Activated CD8-positive, alpha-beta memory T cell treated with anti-CD3 and anti-CD28 coated beads for 1 hour (primary cell): ENCODE measurements around the gene GOLGB1.
"Not testable (repeated sequence)": the region's sequence is repeated elsewhere in the genome, so short reads cannot be mapped to it uniquely, and the experiment has no call there.

ENCODE experiments used
- DNase-seq, 2 donors: peaks; one replicate each; pipeline ENCODE4 v3.0.0-alpha.2; 2020; ENCODE audit warnings: low read depth in 1 of 2; ENCODE audit errors: extremely low read depth in 1 of 2

Gene GOLGB1

DNA sequence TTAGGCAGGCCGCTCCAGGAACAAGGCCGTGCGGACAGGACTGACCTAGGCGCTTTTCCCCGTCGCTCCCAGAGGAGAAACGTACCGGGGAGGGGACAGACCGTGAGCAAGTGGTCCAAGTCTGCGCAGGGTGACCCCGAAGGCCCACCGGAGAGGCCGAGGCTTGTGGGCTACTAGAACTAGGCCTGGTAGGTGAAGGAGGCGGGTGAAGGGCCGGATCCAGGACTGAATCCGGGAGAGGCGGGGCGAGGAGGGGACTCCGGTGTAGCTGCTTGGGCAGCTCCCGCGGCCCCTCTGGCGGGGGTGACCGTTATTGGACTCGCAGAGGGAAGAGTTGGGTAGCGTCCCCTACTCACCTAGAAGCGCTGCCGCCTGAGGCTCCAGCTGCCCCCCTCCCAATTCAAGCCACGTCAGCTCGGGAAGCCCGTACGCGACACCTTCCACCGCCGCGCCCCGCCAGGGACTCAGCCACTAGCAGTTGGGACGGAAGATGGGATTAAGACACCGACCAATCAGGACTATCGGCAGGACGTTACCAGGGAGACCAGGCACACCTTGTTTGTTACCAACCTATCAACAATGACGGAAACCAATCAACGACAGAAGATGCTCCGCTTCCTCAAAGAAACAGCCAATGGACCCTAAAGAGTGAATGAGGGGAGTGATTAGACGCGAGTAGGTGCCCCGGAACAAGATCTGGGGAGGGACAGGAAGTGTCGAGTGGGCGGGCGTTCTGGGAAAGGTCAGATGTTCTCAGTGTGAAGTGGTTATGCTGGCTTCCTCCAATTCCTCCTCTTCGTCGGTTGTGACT, at the start of gene GOLGB1:
TSS of gene GOLGB1 (minus strand) at position 466 of the 811 bp plus-strand sequence. CDS start 18,770 bp downstream, outside the sequence.
- DNase-seq: peak; percentile 77 to 78

DNA sequence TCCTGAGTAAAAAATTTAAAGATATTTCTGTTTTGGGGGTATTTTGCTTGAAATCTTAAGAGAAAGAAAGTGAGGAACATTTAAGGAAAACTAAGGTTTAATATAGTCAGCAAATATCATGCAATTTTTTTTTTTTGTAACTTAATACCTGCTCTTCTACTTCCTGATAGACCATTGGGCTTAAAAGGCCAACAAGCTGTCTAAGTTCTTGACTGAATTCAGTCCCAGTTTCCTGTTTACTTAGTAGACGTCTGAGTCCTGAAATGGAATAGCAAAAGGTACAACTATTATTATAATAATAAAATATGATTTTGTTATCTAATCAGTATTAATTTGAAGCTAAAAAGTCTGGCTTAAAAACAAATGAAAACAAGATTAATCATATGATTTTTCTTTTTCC, 47.4 kb upstream of the GOLGB1 start:
- no peak for DNase-seq

DNA sequence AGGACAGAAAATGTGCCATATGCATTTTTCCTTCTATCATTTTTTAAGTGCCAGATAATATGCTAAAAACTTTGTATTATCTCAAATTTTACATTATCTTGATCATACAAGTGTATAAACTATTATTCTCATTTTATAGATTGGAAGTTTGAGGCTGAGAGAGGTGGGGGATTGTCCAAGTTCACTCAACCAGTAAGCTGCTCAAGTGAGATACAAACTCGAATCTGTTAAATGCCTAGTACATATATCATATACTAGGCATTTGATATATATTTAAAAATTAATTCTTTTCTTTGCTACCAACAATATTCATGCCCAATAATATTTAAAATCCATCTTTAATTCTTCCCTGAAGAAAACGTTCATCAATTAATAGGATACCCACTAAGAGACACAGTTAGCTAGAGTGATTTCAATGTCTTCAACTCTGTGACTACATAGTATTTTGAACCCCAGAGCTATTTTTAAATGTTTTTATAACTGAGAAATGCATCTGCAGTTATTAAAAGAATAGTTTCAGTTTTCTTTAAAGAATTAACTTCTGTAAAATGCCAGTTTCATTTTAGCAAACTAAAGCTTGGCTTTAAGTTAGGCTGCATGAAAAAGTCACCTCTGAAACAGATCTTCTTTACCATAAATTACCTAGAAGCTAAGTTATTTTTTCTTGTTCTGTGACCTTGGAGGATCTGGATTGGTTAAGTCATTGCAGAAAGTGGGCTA, 44.9 kb upstream of the GOLGB1 start:
- DNase-seq: no peak

DNA sequence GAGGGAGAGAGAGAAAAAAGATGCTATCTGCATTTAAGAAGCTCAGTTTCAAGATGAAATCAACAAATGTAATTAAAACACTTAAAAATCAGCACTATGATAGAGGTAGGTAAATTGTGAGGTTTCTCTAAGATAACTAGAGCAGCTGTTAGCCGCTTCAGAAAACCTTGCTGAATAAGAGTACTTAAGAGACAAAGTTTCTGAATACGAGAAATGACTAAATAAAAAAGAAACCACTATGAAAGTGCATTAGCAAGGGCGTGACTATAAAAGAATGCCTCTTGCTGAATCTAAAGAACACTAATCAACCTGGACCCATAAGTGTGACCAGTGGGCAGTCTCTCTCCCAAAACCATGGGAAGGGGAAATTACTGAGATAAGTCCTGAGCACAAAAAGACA, 43.5 kb upstream of the GOLGB1 start:
- no peak for DNase-seq

DNA sequence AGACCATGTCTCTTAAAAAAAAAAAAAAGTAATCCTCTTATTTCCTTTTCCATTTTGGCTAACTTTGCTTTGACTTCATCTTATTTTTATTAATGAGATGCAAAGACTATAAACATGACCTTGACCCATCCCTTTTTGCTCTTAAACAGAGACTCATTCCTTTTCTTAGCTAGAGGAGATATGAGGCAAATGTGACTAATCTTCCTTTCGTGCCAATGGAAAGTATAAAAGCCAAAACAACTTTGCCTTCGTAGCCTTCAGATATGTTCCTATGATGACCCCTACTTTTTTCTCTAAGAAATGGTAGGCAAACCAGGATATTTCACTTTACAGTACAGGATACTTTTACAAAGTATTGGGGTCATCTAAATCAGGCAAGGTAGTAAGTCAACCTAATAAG, 36.9 kb upstream of the GOLGB1 start:
- no peak for DNase-seq

GRCh38 chr3:121782784-121783183, 33.2 kb upstream of the GOLGB1 start:
- DNase-seq: not testable (repeated sequence)

DNA sequence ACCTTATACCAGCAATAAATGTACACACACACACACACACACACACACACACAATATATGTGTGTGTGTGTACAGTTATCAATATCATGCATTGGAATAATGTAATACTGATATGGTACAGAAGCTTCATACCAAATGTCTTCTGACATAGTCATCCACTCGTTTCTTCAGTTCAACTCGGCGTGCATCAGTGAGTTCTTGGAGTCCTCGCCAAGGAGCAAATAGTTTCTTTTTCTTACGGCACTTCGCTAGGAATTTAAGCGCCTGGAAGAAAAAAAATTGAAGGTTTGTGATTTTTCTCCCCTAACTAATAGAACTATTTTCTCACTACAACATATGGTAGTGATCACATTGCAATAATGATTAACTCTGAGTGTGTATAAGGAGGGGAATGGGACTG, 32.1 kb upstream of the GOLGB1 start:
- no peak for DNase-seq

GRCh38 chr3:121775095-121775494, 25.6 kb upstream of the GOLGB1 start:
- DNase-seq: not testable (repeated sequence)

- no peak for DNase-seq
Measured at GRCh38 chr3:121769246-121769645, 19.7 kb upstream of the GOLGB1 start.

DNA sequence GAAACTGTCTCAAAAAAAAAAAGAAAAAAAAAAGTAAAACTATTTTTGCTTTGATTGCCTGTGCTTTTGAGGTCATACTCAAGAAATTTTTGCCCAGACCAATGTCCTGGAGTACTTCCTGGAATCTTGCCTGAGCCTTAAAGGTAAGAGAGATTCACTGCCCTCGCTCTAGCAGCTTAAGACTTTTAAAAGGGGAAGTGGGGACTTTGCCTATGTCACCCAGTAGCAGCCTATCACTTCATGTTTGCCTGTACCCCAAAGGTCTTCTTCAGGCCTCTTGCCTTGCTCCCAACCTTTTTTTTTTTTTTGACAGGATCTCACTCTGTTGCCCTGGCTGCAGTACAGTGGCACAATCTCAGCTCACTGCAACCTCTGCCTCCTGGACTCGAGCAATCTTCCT, 18.9 kb upstream of the GOLGB1 start:
- DNase-seq: no peak

DNA sequence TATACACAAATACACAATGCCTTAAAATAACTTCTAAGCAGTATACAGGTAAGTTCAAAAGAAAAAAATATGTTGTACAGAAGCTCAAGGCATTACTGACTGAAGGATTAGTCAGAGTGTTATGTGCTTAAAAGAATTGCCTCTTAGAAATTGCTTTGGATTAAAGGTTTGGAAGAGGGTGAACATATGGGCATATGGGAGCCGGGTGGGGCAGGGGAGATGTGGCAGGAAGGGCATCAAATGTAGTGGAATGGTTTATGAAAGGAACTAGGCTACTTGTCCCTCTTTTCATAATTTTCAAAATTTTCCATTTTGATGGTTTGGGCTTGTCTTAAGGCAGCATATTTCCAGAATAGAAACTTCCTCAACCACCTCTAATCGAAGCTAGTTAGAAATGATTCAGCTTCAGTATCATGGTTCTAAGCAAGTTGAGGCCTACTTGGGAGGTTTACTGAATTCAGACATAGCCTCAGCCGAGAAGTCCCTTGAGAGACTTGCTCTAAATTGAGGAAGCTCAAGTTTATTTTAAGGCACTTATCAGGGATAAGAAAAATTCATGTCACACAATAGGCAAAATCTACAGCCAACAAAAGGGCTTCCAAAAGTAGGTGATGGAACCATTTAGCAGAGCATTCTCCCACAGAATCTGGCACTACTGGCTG, 10.1 kb upstream of the GOLGB1 start:
- no peak for DNase-seq

GRCh38 chr3:121758727-121759450, 9.3 kb upstream of the GOLGB1 start:
- no peak for DNase-seq

DNA sequence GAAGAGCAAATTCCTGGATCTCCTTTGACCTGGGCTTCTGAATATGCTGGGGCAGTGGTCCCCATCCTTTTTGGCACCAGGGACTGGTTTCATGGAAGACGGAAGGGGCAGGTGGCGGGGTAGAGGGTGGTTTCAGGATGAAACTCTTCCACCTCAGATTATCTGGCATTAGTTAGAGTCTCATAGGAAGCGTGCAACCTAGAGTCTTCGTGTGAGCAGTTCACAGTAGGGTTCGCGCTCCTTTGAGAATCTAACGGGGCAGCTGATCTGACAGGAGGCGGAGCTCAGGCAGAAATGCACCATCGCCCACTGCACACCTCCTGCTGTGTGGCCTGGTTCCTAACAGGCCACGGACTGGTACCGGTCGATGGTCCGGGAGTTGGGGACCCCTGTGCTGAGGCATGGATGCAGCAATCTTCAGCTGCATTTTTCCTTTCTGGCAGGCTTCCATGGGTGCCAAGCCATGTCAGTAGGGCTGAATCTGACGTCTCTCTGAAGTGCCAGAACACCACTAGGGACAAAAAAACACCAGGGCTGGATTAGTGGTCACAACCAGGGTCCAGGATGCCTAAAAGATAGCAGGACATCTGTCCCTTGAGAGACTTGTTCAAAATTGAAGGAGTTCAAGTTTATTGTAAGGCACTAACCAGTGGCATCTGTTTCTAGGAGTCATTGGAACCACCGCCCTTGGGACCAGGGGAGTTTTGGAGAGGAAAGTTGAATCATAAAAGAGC, 8.4 kb upstream of the GOLGB1 start:
- DNase-seq: no peak

- no peak for DNase-seq
Measured at GRCh38 chr3:121757087-121757811, 7.7 kb upstream of the GOLGB1 start.

GRCh38 chr3:121752772-121753171, 3.2 kb upstream of the GOLGB1 start:
- no peak for DNase-seq

GRCh38 chr3:121752261-121752660, 2.7 kb upstream of the GOLGB1 start:
- DNase-seq: no peak

DNA sequence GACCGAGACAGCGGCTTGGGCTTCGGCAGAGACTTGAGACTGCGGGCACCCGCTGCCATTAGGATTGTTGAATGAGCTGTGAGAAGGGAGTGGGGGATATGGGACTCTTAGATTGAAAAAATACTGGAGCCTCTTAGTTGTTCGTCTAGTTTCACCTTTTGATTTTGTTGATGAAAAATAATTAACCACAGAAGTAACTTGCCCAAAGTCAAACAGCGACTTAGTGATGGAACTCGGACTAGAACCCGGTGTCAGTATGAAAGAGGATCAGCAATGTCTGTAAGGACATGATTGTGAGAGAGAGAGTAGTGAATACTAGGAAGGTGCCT, 510 bp upstream of the GOLGB1 start:
- DNase-seq: no peak

GRCh38 chr3:121748680-121749275, 763 bp downstream of the GOLGB1 start:
- no peak for DNase-seq

DNA sequence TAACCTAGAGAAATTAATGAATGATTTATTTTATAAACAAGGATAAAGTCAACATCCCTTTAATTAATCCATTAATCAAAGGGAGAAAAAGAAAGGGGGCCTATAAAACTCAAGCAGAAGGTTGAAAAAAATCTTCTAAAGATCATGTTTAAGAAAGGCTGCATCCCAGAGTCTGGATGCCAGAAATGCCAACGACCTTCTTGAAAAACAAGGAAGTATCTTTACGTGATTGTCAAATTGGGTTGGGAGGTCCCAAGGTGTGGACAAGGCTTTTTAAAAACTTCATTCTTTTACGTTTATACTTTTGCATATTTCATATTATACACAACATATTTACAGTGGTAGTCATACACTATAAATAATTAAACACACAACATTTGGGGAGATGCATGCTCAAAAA, 1.6 kb downstream of the GOLGB1 start:
- no peak for DNase-seq
